HL-60 (cell line): ENCODE results near the gene PHF14.

ENCODE experiments used
- CTCF ChIP-seq: IDR thresholded peaks from one replicate; pipeline ENCODE4 v1.5.1; 2011; ENCODE audit warnings: low read length, control low read depth, inconsistent platforms; ENCODE audit not compliant: insufficient read depth
- GABPA ChIP-seq: IDR thresholded peaks from 2 replicates; pipeline ENCODE4 v1.6.1; 2012; ENCODE audit warnings: low read depth
- POLR2AphosphoS5 ChIP-seq: IDR thresholded peaks from 2 replicates; pipeline ENCODE4 v1.6.1; 2012; ENCODE audit warnings: low read depth
- SPI1 ChIP-seq: IDR thresholded peaks from 2 replicates; pipeline ENCODE4 v1.6.1; 2012; ENCODE audit warnings: low read depth, mild to moderate bottlenecking, borderline replicate concordance
- TF ChIP-seq, protein P1 (sequence below): IDR thresholded peaks from 2 replicates; pipeline ENCODE4 v1.6.1; 2012; ENCODE audit warnings: low read depth; ENCODE audit not compliant: insufficient replicate concordance

DNA sequence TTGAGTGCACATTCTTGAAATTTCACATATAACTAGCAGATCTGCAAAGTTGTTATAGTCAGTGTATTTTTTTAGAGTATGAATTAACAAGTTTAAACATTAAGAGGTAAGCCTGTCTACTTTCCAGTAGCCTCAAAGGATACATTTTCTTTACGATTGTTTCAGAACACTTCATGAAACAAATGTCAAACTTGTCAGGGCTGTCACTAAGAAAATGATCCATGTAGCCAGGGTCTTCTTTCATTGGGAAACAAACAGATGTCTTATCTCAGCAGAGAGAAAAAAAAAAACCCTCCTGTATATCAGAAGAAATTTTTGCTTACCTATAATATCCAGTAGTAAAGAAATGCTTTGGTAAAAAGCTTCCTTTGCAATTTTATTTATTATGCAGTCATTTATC, 192.4 kb downstream of the PHF14 start:
- TF ChIP-seq CTCF (no peak), GABPA (no peak), POLR2AphosphoS5 (no peak), SPI1 (no peak)
- TF ChIP-seq, protein P1, sequence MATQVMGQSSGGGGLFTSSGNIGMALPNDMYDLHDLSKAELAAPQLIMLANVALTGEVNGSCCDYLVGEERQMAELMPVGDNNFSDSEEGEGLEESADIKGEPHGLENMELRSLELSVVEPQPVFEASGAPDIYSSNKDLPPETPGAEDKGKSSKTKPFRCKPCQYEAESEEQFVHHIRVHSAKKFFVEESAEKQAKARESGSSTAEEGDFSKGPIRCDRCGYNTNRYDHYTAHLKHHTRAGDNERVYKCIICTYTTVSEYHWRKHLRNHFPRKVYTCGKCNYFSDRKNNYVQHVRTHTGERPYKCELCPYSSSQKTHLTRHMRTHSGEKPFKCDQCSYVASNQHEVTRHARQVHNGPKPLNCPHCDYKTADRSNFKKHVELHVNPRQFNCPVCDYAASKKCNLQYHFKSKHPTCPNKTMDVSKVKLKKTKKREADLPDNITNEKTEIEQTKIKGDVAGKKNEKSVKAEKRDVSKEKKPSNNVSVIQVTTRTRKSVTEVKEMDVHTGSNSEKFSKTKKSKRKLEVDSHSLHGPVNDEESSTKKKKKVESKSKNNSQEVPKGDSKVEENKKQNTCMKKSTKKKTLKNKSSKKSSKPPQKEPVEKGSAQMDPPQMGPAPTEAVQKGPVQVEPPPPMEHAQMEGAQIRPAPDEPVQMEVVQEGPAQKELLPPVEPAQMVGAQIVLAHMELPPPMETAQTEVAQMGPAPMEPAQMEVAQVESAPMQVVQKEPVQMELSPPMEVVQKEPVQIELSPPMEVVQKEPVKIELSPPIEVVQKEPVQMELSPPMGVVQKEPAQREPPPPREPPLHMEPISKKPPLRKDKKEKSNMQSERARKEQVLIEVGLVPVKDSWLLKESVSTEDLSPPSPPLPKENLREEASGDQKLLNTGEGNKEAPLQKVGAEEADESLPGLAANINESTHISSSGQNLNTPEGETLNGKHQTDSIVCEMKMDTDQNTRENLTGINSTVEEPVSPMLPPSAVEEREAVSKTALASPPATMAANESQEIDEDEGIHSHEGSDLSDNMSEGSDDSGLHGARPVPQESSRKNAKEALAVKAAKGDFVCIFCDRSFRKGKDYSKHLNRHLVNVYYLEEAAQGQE = no peak
